EL (cell line): ENCODE measurements around the gene HIGD1A.
A peak's percentile ranks its signal among the peaks of the same experiment; 100 is the strongest.

ENCODE experiments used
- DNase-seq: peaks from one replicate; pipeline ENCODE4 v3.0.0-alpha.2; 2016

The HIGD1A gene

DNA sequence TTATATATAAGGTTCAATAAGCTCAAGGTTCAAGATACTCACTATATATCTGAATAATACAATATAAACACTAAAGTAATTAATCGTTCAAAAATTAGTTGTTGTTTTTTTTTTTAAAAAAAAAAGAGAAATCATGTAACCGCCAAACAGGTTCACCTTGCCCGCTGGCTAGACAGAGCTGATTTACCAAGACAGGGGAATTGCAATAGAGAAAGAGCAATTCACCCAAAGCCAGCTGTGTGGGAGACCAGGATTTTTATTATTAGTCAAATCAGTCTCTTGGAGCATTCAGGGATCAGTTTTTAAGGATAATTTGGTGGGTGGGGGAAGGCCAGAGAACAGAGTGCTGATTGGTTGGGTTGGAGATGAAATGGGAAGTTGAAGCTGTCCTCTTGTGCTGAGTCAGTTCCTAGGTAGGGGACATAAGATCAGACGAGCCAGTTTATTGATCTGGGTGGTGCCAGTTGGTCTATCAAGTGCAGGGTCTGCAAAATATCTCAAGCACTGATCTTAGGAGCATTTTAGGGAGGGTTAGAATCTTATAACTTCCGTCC is 7.9 kb downstream of the HIGD1A start:
- no peak for DNase-seq

- DNase-seq, result no peak
Observed at GRCh38 chr3:42795621-42796181, 8.6 kb downstream of the HIGD1A start.

DNA sequence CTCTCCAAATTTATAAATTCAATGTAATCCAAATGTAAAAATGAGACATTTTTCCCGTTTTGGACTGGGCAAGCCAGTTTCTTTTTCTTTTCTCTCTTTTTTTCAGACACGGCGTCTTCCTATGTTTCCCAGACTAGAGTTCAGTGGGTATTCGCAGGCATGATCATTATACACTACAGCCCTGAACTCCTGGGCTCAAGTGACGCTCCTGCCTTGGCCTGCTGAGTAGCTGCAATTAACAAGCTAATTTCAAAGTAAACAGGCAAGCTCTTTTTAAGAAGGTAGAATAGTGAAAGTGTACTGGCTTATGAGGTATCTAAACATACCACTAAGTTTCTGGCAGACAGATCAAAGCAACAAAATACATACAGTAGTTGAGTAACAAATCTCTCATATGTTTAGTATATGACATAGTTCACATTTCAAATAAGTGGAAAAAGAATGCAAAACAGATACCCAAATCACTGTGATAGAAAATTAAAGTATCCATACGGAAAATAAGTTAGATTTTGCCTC is 13.5 kb downstream of the HIGD1A start:
- DNase-seq, result no peak

DNA sequence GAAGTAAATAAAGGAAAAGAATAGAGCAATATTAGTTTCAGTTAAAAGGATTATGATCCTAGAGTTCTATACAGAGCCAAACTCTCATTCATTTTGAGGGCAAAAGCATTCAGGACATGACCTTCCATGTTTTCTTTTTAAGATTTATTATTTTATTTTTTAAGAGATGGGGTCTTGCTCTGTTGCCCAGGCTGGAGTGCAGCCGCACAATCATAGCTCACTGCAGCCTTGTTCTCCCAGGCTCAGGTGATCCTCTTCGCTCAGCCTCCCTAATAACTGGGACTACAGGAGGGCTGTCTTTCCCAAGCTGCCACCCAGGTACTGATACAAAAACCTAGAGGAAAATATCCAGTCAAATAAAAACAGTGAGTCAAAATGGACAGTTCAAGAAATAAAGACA is 17.7 kb downstream of the HIGD1A start:
- no peak for DNase-seq

DNA sequence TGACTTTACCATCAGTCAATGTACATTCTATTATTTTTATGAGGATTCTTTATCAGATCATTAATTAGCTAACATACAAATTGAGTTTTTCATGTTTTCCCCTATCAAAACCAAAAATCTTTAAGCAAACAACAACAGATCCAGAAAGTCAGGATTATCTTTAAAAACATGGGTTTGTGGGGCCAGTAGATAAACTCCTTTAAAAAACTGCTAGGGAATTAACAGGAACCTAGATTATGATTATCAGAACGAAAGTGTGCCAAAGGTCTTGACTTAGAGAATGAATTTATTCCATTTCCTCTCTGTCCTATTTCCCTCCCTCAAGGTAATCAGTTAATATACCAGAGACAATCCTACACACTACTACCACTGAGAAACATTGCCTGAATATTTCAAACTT is 18.1 kb downstream of the HIGD1A start:
- DNase-seq, result no peak

DNA sequence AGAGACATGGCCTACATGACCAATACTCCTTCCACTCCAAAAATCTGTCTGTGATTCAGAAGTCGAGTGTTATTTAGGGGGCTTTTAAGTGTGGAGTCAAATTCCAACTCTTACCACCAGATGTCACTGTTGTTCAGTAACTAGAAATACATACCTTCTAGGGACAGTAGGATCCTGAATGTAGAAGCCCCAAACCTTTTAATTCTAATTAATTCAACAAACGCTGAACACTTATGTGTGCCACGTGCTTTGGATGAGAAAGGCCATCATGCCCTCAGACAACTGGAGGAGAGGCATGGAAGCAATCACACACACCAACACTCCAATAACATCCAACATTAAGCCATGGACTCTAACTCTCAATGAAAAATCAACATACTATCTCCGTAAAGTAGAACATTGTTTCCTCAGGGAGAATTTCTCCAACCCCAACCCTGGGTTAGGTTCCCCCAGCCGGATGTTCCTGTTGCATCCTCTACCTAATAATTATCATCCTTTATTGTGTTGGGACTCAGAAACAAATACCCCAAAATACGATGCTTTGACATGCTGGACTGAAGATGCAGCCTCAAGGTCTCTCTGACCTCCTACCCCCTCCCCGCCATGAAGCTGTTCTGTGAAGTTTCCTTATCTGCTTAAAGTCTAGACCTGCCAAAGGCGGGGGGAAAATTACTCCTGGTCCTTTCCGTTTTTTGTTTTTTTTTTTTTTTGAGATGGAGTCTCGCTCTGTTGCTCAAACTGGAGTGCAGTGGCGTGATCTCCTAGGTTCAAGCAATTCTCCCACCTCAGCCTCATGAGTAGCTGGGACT is 23.2 kb downstream of the HIGD1A start:
- peak; percentile 69 for DNase-seq

DNA sequence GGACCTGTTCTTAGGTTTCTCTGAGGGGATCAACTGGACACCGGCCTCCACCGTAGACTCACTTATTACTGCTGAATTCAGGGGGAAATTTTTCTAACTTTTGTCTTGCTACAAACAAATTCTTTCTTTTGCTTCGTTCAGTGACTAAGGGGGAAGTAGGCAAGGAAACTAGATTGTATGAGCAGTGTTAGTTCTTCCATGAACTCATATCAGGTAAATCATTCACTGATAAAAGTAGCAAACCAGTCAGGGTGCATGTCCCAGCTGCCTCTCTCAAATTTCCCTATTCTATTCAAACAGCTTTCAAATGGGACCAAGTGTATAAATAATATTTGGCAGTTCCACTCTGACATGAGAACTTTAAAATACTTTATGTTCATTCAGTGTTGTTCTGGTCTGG is 23.9 kb downstream of the HIGD1A start:
- no peak for DNase-seq

DNA sequence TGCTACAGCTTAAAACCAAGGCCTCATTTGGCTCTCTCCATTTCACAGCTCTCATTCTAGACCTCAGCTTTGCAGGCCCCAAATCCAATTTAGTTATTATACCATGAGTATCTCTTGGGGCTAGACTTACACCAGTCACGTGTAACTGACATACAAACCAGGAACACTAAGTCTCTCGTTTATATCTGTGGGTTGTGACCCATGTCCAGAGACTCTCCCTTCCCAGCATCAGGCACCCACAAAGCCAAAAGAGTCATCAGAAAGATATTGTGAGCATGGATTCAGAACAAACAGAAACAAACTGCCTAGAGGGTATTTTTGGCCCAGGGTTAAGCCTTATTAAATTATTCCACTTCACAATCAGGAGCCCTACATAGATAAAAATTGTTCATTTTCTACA is 25.6 kb downstream of the HIGD1A start:
- DNase-seq, result peak; percentile 54

DNA sequence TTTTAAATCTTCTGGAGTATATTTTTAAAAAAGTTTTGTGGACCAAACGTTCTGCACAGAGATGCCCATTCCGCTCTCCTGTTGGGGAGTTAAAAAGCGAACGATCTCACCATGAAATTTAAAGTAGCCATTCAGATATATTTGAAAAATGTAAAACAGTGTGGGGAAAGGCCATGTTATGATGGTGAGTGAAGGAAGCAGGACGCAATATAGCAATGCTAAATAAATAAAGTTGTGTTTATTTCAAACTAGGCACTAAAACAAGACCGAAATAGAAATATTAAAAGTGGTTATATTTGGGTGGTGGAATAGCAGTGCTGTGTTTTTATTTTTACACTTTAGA is 30.9 kb downstream of the HIGD1A start:
- DNase-seq, result no peak

GRCh38 chr3:42772670-42773408 is 31.5 kb downstream of the HIGD1A start, which contains the start of gene CCDC13:
Gene CCDC13, minus strand, starts transcription at chr3:42773253. Its CDS starts 14,908 bp downstream, at chr3:42758345.
- DNase-seq, result peak; percentile 91

DNA sequence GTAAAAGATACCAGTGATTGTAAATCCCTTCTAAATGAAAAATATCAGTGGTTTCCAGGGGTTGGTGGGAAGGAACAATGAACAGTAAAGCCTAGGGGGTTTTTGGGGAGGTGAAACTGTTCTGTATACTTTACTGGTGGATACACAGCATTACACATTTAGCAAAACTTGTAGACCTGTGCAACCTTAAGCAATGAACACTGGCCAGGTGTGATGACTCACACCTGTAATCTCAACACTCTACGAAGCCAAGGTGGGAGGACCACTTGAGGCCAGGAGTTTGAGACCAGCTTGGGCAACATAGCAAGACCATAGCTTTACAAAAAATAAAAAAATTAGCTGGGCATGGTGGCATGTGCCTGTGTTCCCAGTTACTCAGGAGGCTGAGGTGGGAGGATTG is 33.0 kb downstream of the HIGD1A start:
- no peak for DNase-seq

DNA sequence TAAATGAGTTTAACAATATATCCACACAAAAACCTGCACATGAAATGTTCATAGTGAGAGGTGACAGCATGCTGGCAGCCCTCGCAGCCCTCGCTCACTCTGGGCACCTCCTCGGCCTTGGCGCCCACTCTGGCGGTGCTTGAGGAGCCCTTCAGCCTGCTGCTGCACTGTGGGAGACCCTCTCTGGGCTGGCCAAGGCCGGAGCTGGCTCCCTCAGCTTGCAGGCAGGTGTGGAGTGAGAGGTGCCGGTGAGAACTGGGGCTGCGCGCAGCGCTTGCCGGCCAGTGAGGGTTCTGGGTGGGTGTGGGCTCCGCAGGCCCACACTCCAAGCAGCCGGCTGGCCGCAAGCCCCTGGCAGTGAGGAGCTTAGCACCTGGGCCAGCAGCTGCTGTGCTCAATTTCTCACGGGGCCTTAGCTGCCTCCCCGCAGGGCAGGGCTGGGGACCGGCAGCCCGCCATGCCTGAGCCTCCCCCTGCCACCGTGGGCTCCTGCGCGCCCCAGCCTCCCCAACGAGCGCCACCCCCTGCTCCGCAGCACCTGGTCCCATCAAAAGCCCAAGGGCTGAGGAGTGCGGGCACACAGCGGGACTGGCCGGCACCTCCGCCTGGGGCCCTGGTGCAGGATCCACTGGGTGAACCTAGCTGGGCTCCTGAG is 34.7 kb downstream of the HIGD1A start:
- DNase-seq, result no peak

DNA sequence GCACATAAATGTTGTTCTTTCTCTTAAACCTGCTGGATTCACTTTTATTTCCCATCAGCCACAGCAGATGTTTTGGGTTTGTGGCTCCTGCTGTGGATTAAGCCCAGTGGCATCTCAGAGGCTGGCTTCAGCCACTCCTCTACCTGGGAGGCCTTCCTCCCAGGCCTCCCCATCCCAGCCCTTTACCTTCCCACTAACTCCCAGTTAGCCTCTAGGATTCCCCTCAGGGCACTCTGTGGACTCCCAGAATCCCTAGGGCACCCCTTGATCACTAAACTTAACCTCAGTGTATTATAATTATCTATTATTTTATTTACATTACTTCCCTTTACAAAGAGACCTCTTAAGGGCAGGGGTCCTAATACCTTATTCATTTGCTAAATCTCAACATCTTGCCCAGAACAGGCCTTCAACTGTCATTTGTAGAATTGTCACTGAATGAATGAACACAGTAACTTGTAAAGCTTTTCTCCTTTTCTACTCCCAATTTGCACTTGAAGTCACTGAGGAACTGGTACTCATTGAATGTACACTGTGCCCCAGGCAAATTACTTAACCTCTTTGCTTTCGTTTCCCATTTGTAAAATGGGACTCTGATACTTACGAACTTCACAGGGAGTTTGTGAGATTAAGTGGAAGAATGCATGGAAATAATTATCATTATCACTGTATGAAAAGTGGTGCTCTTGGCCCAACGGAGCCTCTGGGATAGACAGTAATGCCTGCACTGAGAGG is 39.6 kb downstream of the HIGD1A start:
- DNase-seq, result no peak

DNA sequence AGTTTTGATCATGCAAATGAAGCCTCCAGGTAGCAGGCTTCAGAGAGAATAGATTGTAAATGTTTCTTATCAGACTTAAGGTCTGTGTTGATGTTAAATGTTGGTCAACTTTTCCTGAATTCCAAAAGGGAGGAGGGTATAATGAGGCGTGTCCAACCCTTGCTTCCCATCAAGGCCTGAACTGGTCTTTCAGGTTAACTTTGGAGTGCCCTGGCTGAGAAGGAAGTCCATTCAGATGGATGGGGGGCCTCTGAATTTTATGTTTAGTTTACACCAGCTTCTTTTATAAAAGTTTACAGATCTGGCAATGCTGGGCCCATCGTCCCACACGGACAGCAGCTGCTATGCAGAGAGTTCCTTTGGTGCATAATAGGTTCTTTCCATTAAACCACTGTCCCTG is 40.2 kb downstream of the HIGD1A start:
- no peak for DNase-seq

- DNase-seq, result no peak
Observed at GRCh38 chr3:42763021-42763420, 41.3 kb downstream of the HIGD1A start.

- DNase-seq, result no peak
Observed at GRCh38 chr3:42762046-42762724, 42.1 kb downstream of the HIGD1A start.

DNA sequence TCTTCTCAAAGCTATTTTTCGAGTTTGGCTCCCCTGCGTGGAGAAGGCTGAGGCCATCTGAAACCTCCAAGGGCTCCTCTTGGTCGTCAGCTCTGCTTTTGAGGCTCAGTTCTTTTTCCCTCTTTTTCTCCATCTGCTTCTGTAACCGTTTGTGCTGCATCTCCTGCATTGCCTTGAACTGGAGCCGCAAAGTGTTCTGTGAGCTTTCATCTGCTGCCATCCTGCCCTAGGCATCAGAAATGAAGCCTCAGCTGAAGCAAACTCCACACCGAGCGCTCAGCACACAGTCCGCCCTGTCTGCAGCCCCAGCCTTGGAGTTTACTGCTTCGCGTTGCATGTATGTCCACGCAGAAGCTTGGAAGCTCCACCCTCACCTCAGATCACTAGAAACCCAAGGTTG is 46.2 kb downstream of the HIGD1A start:
- no peak for DNase-seq

- no peak for DNase-seq
Observed at GRCh38 chr3:42756681-42757213, 47.5 kb downstream of the HIGD1A start.

DNA sequence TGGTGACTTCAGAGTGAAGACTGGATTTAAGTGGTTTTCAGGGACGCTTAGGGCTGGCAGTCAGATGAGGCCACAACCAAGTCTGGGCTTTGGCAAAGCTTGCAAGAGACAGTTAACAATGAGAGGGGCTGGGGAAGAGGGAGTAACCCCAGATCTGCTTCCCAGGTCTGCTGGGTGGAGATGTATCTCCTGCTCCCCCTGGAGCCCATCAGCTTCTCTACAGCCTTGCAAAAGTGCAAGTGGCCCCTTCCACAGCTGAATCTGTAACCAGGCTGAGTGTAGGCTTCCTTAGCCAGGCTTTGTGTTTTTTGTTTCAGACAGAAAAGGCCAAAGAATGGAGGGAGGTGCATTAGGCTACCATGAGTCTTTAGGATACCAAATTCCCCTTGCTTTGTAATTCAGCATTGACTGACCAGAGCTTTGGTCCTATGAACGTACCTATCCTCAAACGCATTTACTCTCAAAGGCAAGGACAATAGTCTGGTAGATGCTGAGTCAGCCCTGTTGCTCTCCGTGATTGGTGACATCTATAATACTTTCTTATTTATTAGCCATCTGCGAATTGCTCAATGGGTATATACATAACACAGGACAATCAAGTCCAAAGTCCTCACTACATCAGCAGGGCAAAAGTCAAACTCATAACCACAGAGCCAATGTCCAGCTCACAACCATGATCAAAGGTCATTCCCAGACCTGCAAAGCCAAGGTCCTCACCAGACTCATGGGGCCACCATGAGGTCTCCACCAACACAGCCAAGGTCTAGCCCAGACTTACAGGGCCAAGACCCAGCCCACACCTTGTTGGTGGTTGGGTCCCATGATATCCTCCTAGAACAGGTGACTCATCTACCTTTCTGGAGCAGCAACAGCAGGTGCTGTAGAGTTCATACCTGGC is 48.4 kb downstream of the HIGD1A start:
- DNase-seq, result peak; percentile 26

GRCh38 chr3:42753757-42754156 is 50.5 kb downstream of the HIGD1A start:
- DNase-seq, result no peak
